SK-N-SH (cell line): ENCODE measurements around the gene CDH22. TPM values are rescaled to one million over a fixed set of nuclear protein-coding genes. Genes with fewer than 3 reads are reported as not detected.
A peak's percentile ranks its signal among the peaks of the same experiment; 100 is the strongest.

Source experiments
- CTCF ChIA-PET: fragments of 300-600, 350-600 bp; formaldehyde crosslinking; extraction: SDS; loops from one replicate; lab custom pipeline; 2021; lab: Yijun Ruan, JAX
- POLR2A ChIA-PET: fragments of 350-600 bp; sonication (Branson Sonifier 250); formaldehyde crosslinking; extraction: SDS; loops from one replicate; lab custom pipeline; 2020; ENCODE audit warnings: antibody characterized with exemption, inconsistent platforms; lab: Yijun Ruan, JAX
- DNase-seq: peaks from one replicate; pipeline ENCODE4 v3.0.0; 2012
- H2AFZ ChIP-seq: fragments of 200-600 bp; sonication (generic); 2 replicates; pipeline ENCODE4 v1.8.1; 2016; ENCODE audit warnings: antibody characterized with exemption, mild to moderate bottlenecking, low read depth
- H3F3A ChIP-seq: fragments of 200-600 bp; sonication (generic); replicated peaks from 2 replicates; pipeline ENCODE3; 2016; ENCODE audit warnings: antibody characterized with exemption, mild to moderate bottlenecking; ENCODE audit not compliant: insufficient read depth
- H3K27ac ChIP-seq, 2 experiments: fragments of 200-500 bp in 1 of 2; fragments of 200-600 bp in 1 of 2; sonication (Bioruptor generic) in 1 of 2; sonication (generic), shearing (Covaris generic) in 1 of 2; 2 replicates each; pipeline versions ENCODE4 v1.5.1 to v1.6.1; 2014 to 2016; ENCODE audit warnings: low read depth in 2 of 2, inconsistent platforms in 1 of 2, low read length in 1 of 2, mild to moderate bottlenecking in 1 of 2, mixed read lengths in 1 of 2
- H3K27me3 ChIP-seq: fragments of 200-600 bp; sonication (generic), shearing (Covaris generic); 2 replicates; pipeline ENCODE4 v1.6.1; 2016; ENCODE audit warnings: mixed run types; ENCODE audit not compliant: insufficient read depth
- H3K36me3 ChIP-seq, 2 experiments: fragments of 200-500 bp in 1 of 2; fragments of 200-600 bp in 1 of 2; sonication (Bioruptor generic) in 1 of 2; sonication (generic) in 1 of 2; replicated peaks in 1 of 2; 2 replicates each; pipeline versions ENCODE3 to v1.5.1; 2014 to 2016; ENCODE audit warnings: low read length in 1 of 2, mild to moderate bottlenecking in 1 of 2; ENCODE audit not compliant: insufficient read depth in 2 of 2, control insufficient read depth in 1 of 2
- H3K4me1 ChIP-seq, 2 experiments: fragments of 200-500 bp in 1 of 2; fragments of 200-600 bp in 1 of 2; sonication (Bioruptor generic) in 1 of 2; sonication (generic), shearing (Covaris generic) in 1 of 2; 2 replicates each; pipeline versions ENCODE4 v1.5.1 to v1.6.1; 2014 to 2016; ENCODE audit warnings: low read depth in 1 of 2, low read length in 1 of 2, mixed run types in 1 of 2; ENCODE audit not compliant: insufficient read depth in 2 of 2, control insufficient read depth in 1 of 2
- H3K4me2 ChIP-seq: fragments of 200-600 bp; sonication (generic), shearing (Covaris generic); 2 replicates; pipeline ENCODE4 v1.6.1; 2017; ENCODE audit warnings: mixed run types
- H3K4me3 ChIP-seq, 2 experiments: fragments of 200-500 bp in 1 of 2; fragments of 200-600 bp in 1 of 2; sonication (Bioruptor generic) in 1 of 2; sonication (generic), shearing (Covaris generic) in 1 of 2; 2 replicates each; pipeline versions ENCODE4 v1.5.1 to v1.8.1; 2014 to 2016; ENCODE audit warnings: low read depth in 2 of 2, inconsistent platforms in 1 of 2, low read length in 1 of 2, mild to moderate bottlenecking in 1 of 2, mixed read lengths in 1 of 2, moderate library complexity in 1 of 2
- H3K79me2 ChIP-seq: fragments of 200-600 bp; sonication (generic); 2 replicates; pipeline ENCODE4 v1.8.1; 2017; ENCODE audit warnings: mild to moderate bottlenecking; ENCODE audit not compliant: insufficient read depth
- H3K9ac ChIP-seq: fragments of 200-600 bp; sonication (generic); 2 replicates; pipeline ENCODE4 v1.6.1; 2017; ENCODE audit warnings: mixed run types
- H3K9me2 ChIP-seq: fragments of 200-600 bp; sonication (generic); 2 replicates; pipeline ENCODE4 v1.6.1; 2017; ENCODE audit warnings: mixed run types
- H3K9me3 ChIP-seq: fragments of 200-600 bp; sonication (generic); 2 replicates; pipeline ENCODE4 v1.6.1; 2017; ENCODE audit warnings: mixed run types, mild to moderate bottlenecking, moderate library complexity
- H4K20me1 ChIP-seq: fragments of 200-600 bp; sonication (generic); 2 replicates; pipeline ENCODE4 v1.6.1; 2017; ENCODE audit warnings: mild to moderate bottlenecking, mixed run types; ENCODE audit not compliant: insufficient read depth
- CHD2 ChIP-seq: fragments of 150-350 bp; IDR thresholded peaks from 2 replicates; pipeline ENCODE4 v1.6.1; 2018; ENCODE audit warnings: low read length; ENCODE audit not compliant: partially characterized antibody
- EP300 ChIP-seq, 2 experiments: IDR thresholded peaks; 2 replicates each; pipeline versions ENCODE4 v1.4.0 to v1.6.1; 2012; ENCODE audit warnings: borderline replicate concordance in 1 of 2, low read depth in 1 of 2, low read length in 1 of 2
- EZH2phosphoT487 ChIP-seq: fragments of 200-600 bp; sonication (generic); IDR thresholded peaks from 2 replicates; pipeline ENCODE4 v1.6.1; 2017; ENCODE audit warnings: low read depth, mixed run types, mild to moderate bottlenecking, antibody characterized with exemption, moderate library complexity, borderline replicate concordance
- FOSL2 ChIP-seq: IDR thresholded peaks from 2 replicates; pipeline ENCODE4 v1.4.0; 2012; ENCODE audit warnings: low read depth, mild to moderate bottlenecking, moderate library complexity, borderline replicate concordance
- FOXJ3 ChIP-seq: sonication (generic); formaldehyde crosslinking; IDR thresholded peaks from 2 replicates; pipeline ENCODE4 v1.5.1; 2020; ENCODE audit warnings: mild to moderate bottlenecking, missing genetic modification reagents
- GABPA ChIP-seq: IDR thresholded peaks from 2 replicates; pipeline ENCODE4 v1.4.0; 2012; ENCODE audit warnings: low read depth, mild to moderate bottlenecking
- GATA2 ChIP-seq: sonication (generic); formaldehyde crosslinking; IDR thresholded peaks from 2 replicates; pipeline ENCODE4 v1.5.0; 2020; ENCODE audit warnings: mild to moderate bottlenecking, missing genetic modification reagents
- NRF1 ChIP-seq: IDR thresholded peaks from 2 replicates; pipeline ENCODE4 v1.6.1; 2012; ENCODE audit warnings: low read depth, mild to moderate bottlenecking, low read length
- POLR2AphosphoS5 ChIP-seq: IDR thresholded peaks from 2 replicates; pipeline ENCODE4 v1.6.1; 2012; ENCODE audit warnings: low read depth, low read length
- RAD21 ChIP-seq: IDR thresholded peaks from 2 replicates; pipeline ENCODE4 v1.6.1; 2012; ENCODE audit warnings: mild to moderate bottlenecking, low read length
- RCOR1 ChIP-seq: fragments of 150-350 bp; IDR thresholded peaks from 2 replicates; pipeline ENCODE4 v1.6.1; 2017; ENCODE audit warnings: antibody characterized with exemption, low read length
- RFX5 ChIP-seq: IDR thresholded peaks from 2 replicates; pipeline ENCODE4 v1.6.1; 2012; ENCODE audit warnings: mild to moderate bottlenecking, improper control_type of control experiment, low read length
- RXRA ChIP-seq: IDR thresholded peaks from 2 replicates; pipeline ENCODE4 v1.4.0; 2012; ENCODE audit warnings: low read depth, mild to moderate bottlenecking, borderline replicate concordance
- SIN3A ChIP-seq: IDR thresholded peaks from 2 replicates; pipeline ENCODE4 v1.6.1; 2012; ENCODE audit warnings: low read depth, mild to moderate bottlenecking, low read length, moderate library complexity, borderline replicate concordance
- TEAD4 ChIP-seq: IDR thresholded peaks from 2 replicates; pipeline ENCODE4 v1.4.0; 2012; ENCODE audit warnings: mild to moderate bottlenecking, borderline replicate concordance; ENCODE audit not compliant: insufficient read depth
- WGBS: methylation state at CpG from one replicate; pipeline ENCODE4 v1.1.6; 2017; ENCODE audit warnings: low lambda C conversion rate; 5-methylcytosine and 5-hydroxymethylcytosine counted together
- polyA plus RNA-seq, 3 experiments: library from polyadenylated mRNA; depleted of rRNA; stranded (reverse); fragments of >200 nt; gene quantifications; 2 replicates each; pipeline ENCODE4 v1.2.3, GENCODE V29; 2012
- TF ChIP-seq, protein P1 (sequence below): IDR thresholded peaks from 2 replicates; pipeline ENCODE4 v1.6.1; 2012; ENCODE audit warnings: mild to moderate bottlenecking, low read depth, low read length, moderate library complexity
- TF ChIP-seq, protein P2 (sequence below): fragments of 150-350 bp; IDR thresholded peaks from 2 replicates; pipeline ENCODE4 v1.6.1; 2016; ENCODE audit warnings: mild to moderate bottlenecking, low read depth, low read length
- TF ChIP-seq, protein P3 (sequence below): IDR thresholded peaks from 2 replicates; pipeline ENCODE4 v1.4.0; 2012; ENCODE audit warnings: low read depth, borderline replicate concordance

The CDH22 gene
- polyA plus RNA-seq, 1 of the 3 experiments (the other 2 are of a cell fraction): not detected

DNA sequence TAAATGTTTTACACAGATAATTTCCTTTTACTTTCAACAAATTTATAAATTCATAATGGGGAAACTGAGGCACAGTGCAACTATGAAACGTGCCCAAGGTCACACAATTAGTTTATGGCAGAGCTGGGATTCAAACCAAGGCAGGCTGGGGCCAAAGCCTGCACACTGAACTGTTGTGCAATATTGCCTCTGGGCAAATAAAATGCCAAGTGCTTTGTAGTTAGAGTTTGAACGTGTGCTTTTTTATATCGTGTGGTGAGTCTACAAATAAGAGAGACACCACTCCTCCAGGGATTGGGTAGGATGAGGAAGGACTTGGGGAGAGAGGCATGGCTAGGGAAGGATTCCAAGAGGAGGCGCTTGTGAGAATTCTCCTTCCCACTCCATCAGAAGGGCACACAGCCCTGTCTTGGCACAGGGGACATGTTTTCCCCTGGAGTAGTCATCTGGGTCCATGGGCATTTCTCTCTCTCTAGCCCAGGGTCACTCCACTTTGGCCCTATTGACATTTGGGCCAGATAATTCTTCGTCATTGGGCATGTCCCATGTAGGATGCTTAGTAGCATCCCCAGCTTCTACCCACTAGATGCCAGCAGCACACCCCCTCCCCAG is 2.8 kb upstream of the CDH22 start (continued):
- TF ChIP-seq FOSL2: no peak
- no peak for TF ChIP-seq RAD21
- TF ChIP-seq RXRA: no peak

DNA sequence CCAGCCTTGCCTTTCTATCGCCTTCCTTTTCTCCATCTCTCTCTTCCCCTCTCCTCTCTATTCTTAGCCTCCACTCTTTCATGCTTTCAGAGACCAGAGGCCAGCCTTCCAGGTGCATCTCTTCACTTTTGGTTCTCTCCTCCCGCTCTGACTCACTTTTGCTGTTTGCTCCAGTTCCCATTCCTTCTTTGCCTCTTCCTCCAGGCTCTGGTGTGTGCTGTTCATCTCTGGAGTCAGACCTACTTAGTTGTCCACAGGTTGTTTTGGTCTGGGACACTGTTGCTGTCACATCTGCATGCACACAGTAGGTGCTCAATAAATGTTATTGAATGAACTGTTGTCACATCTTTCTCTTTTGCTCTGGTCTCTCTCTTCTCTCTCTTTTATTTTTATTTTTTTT is 1.6 kb upstream of the CDH22 start:
- no peak overlapping the region for H3K4me2 ChIP-seq
- H2AFZ ChIP-seq: no peak overlapping the region
- TF ChIP-seq EP300 (IDR thresholded peaks at IDR 0.05; ENCODE audit: borderline replicate concordance in 1 of 2, low read depth in 1 of 2, low read length in 1 of 2) (no peak), NRF1 (no peak), CHD2 (no peak), GABPA (no peak)
- TF ChIP-seq, protein P1, sequence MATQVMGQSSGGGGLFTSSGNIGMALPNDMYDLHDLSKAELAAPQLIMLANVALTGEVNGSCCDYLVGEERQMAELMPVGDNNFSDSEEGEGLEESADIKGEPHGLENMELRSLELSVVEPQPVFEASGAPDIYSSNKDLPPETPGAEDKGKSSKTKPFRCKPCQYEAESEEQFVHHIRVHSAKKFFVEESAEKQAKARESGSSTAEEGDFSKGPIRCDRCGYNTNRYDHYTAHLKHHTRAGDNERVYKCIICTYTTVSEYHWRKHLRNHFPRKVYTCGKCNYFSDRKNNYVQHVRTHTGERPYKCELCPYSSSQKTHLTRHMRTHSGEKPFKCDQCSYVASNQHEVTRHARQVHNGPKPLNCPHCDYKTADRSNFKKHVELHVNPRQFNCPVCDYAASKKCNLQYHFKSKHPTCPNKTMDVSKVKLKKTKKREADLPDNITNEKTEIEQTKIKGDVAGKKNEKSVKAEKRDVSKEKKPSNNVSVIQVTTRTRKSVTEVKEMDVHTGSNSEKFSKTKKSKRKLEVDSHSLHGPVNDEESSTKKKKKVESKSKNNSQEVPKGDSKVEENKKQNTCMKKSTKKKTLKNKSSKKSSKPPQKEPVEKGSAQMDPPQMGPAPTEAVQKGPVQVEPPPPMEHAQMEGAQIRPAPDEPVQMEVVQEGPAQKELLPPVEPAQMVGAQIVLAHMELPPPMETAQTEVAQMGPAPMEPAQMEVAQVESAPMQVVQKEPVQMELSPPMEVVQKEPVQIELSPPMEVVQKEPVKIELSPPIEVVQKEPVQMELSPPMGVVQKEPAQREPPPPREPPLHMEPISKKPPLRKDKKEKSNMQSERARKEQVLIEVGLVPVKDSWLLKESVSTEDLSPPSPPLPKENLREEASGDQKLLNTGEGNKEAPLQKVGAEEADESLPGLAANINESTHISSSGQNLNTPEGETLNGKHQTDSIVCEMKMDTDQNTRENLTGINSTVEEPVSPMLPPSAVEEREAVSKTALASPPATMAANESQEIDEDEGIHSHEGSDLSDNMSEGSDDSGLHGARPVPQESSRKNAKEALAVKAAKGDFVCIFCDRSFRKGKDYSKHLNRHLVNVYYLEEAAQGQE: no peak
- no peaks in the 10 kb centered on the region for H3K9me3 ChIP-seq
- no peak overlapping the region for H3K27ac ChIP-seq
- WGBS: 47% methylated on average over 2 of the region's 2 CpGs
- H3K79me2 ChIP-seq: no peaks in the 10 kb centered on the region
- POLR2A ChIA-PET: no interaction called here
- H3K27me3 ChIP-seq: peaks cover 84% of the 10 kb centered on the region
- H3K9me2 ChIP-seq: no peaks in the 10 kb centered on the region
- DNase-seq: no peak
- H3K9ac ChIP-seq: no peak overlapping the region
- H3K36me3 ChIP-seq: no peaks in the 10 kb centered on the region
- no peak overlapping the region for H3K4me3 ChIP-seq
- H4K20me1 ChIP-seq: no peaks in the 10 kb centered on the region
- no peaks in the 10 kb centered on the region for H3F3A ChIP-seq
- CTCF ChIA-PET: interaction anchor here (0.9 to 14.2 kb wide), 4 partner anchors 11 to 180 kb away, joined by 3 to 140 read pairs (median 55); no protein-coding TSS in a partner anchor
- H3K4me1 ChIP-seq: no peaks in the 10 kb centered on the region; a peak in 1 of 4 replicates

DNA sequence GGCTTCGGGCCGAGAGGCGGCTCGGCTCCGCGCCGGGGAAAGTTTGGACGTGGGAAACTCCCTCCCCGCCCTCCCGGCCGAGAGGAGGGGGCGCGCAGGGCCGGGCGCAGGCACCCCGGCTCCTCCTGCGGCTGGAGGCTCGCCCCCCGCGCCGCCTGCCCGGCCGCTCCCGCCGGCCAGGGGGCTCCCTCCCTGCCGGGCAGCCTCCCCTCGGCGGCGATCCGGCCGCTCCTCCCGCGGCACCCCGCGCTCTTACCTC is 370 bp downstream of the CDH22 start:
- H3K9ac ChIP-seq: no peak overlapping the region
- CTCF ChIA-PET: interaction anchor here (0.6 to 14.2 kb wide), 23 partner anchors 9 to 321 kb away, joined by 3 to 190 read pairs (median 6); no protein-coding TSS in a partner anchor
- H3K9me3 ChIP-seq: no peaks in the 10 kb centered on the region
- H3F3A ChIP-seq: no peaks in the 10 kb centered on the region
- no peaks in the 10 kb centered on the region for H3K79me2 ChIP-seq
- no peaks in the 10 kb centered on the region for H3K36me3 ChIP-seq
- whole genome bisulfite sequencing: 0% methylated on average over 2 of the region's 35 CpGs
- DNase-seq: peak; percentile 73
- no peaks in the 10 kb centered on the region for H4K20me1 ChIP-seq
- no peak overlapping the region for H3K27ac ChIP-seq
- no peak overlapping the region for H2AFZ ChIP-seq
- peak overlapping the region; percentile 19; the same call in 1 of the 2 replicates for H3K4me2 ChIP-seq
- H3K27me3 ChIP-seq: peaks cover 66% of the 10 kb centered on the region
- H3K4me3 ChIP-seq: peak overlapping the region; percentile 44 to 49; a peak in 3 of 4 replicates
- H3K9me2 ChIP-seq: no peaks in the 10 kb centered on the region
- no peaks in the 10 kb centered on the region; a peak in 1 of 4 replicates for H3K4me1 ChIP-seq
- POLR2A ChIA-PET: no interaction called here
- TF ChIP-seq SIN3A: no peak
- no peak for TF ChIP-seq EP300 (IDR thresholded peaks at IDR 0.05; ENCODE audit: borderline replicate concordance in 1 of 2, low read depth in 1 of 2, low read length in 1 of 2)
- TF ChIP-seq RCOR1: no peak
- no peak for TF ChIP-seq GABPA
- TF ChIP-seq FOXJ3 (CRISPR knock-in tag): no peak
- TF ChIP-seq EZH2phosphoT487: no peak
- TF ChIP-seq GATA2 (CRISPR knock-in tag): no peak
- TF ChIP-seq TEAD4: no peak
- TF ChIP-seq, protein P2, sequence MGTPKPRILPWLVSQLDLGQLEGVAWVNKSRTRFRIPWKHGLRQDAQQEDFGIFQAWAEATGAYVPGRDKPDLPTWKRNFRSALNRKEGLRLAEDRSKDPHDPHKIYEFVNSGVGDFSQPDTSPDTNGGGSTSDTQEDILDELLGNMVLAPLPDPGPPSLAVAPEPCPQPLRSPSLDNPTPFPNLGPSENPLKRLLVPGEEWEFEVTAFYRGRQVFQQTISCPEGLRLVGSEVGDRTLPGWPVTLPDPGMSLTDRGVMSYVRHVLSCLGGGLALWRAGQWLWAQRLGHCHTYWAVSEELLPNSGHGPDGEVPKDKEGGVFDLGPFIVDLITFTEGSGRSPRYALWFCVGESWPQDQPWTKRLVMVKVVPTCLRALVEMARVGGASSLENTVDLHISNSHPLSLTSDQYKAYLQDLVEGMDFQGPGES: no peak
- no peak for TF ChIP-seq POLR2AphosphoS5
- TF ChIP-seq RFX5: no peak
- TF ChIP-seq, protein P3, sequence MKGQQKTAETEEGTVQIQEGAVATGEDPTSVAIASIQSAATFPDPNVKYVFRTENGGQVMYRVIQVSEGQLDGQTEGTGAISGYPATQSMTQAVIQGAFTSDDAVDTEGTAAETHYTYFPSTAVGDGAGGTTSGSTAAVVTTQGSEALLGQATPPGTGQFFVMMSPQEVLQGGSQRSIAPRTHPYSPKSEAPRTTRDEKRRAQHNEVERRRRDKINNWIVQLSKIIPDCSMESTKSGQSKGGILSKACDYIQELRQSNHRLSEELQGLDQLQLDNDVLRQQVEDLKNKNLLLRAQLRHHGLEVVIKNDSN: no peak
